ENCODE measurements around the gene MB21D2.

DNA sequence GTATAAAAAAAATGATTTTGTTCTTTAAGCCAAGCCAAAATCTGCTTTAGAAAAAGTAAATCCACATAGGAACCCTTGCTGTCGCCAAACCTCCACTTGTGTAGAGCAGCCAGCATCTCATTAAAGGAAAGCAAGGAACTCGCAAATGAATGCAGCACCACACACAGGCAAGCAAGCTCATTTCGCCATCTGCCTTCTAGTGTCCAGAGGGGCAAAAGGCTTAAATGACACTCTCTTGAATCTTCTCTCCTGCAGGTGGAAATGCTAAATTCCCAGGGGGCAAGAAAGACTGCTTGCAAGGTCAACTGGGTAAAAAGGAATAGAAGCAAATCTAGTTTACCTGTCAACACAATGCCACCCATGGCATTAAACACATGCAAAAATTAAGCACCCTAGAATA is 2.4 kb downstream of the MB21D2 start:
- TF ChIP-seq, protein P1, sequence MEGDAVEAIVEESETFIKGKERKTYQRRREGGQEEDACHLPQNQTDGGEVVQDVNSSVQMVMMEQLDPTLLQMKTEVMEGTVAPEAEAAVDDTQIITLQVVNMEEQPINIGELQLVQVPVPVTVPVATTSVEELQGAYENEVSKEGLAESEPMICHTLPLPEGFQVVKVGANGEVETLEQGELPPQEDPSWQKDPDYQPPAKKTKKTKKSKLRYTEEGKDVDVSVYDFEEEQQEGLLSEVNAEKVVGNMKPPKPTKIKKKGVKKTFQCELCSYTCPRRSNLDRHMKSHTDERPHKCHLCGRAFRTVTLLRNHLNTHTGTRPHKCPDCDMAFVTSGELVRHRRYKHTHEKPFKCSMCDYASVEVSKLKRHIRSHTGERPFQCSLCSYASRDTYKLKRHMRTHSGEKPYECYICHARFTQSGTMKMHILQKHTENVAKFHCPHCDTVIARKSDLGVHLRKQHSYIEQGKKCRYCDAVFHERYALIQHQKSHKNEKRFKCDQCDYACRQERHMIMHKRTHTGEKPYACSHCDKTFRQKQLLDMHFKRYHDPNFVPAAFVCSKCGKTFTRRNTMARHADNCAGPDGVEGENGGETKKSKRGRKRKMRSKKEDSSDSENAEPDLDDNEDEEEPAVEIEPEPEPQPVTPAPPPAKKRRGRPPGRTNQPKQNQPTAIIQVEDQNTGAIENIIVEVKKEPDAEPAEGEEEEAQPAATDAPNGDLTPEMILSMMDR (IDR thresholded peaks at IDR 0.05) = peak; percentile 35
- TF ChIP-seq EZH2 (IDR thresholded peaks at IDR 0.05) = no peak
